Measurements from ENCODE around the gene PRKN. TPM values are rescaled to one million over a fixed set of nuclear protein-coding genes. Genes with fewer than 3 reads are reported as not detected.

PRKN gene
- total RNA-seq, 1 donor from 2014 or later, result 25.5 TPM

DNA sequence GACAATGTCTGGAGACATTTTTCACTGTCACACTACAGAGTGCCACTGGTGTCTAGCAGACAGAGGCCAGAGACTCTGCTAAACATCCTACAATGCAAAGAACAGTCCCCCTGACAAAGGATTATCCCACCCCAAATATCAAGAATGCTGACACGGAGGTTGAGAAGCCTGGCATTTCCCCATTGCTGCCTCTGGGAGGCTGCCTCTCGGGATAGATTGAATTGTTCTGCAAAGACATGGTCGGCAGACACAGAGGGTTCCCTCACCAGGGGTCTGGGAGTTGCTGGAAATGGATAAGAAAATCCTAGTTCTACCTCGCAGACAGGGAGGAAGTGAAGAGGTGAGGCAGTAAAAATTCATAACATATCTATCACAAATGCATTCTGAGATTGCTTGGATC lies 1287.3 kb downstream of the PRKN start:
- Histone ChIP-seq H3K27ac (replicated peaks) (no peak overlapping the region), H3K36me3 (no peaks in the 10 kb centered on the region), H3K9me3 (replicated peaks) (no peaks in the 10 kb centered on the region), H3K4me1 (peaks cover 37% of the 10 kb centered on the region), H3K4me3 (no peak overlapping the region), H3K27me3 (ENCODE audit: low read depth) (no peaks in the 10 kb centered on the region)
- DNase-seq, result no peak
- intact Hi-C loops (cut with micrococcal nuclease), result no loop called here
- no peak for TF ChIP-seq CTCF (IDR thresholded peaks at IDR 0.05; ENCODE audit: borderline replicate concordance)

DNA sequence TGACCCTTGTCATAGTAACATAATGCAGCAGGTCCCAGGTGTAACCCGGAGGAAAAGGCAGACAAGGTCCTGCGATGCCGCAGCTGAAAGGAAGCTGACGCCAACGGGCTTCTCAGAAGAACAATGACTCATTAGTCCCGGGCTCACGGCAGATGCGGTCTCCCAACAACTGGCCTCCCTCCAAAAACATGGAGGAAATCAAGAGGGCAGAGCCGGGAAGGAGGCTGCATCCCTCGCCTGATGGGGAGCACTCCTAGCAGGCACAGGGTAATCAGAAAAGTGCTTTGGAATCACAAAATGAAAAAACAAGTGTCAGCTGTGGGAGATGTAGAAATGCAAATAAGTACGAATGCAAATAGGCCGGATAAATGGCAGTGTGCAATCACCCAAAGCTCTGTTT lies 1288.5 kb downstream of the PRKN start:
- H3K27ac ChIP-seq (replicated peaks), result peak overlapping the region; percentile 67

GRCh38 chr6:161438430-161439030 lies 1289.0 kb downstream of the PRKN start:
- no peaks in the 10 kb centered on the region for H3K36me3 ChIP-seq
- H3K27me3 ChIP-seq (ENCODE audit: low read depth), result no peaks in the 10 kb centered on the region
- H3K4me1 ChIP-seq, result peaks cover 36% of the 10 kb centered on the region
- intact Hi-C loops (cut with micrococcal nuclease), result no loop called here
- H3K9me3 ChIP-seq (replicated peaks), result no peaks in the 10 kb centered on the region
- no peak for DNase-seq
- peak overlapping the region; percentile 67 for H3K27ac ChIP-seq (replicated peaks)
- peak overlapping the region; percentile 54 for H3K4me3 ChIP-seq
- TF ChIP-seq CTCF (IDR thresholded peaks at IDR 0.05; ENCODE audit: borderline replicate concordance), result no peak

More for the DNA sequence above, 1288.5 kb downstream of the PRKN start:
- DNase-seq, result peak; percentile 59
- intact Hi-C loops (cut with micrococcal nuclease), result no loop called here
- Histone ChIP-seq H3K27me3 (ENCODE audit: low read depth) (no peaks in the 10 kb centered on the region), H3K9me3 (replicated peaks) (no peaks in the 10 kb centered on the region), H3K36me3 (no peaks in the 10 kb centered on the region), H3K4me3 (peak overlapping the region; percentile 54), H3K4me1 (peaks cover 39% of the 10 kb centered on the region)
- no peak for TF ChIP-seq CTCF (IDR thresholded peaks at IDR 0.05; ENCODE audit: borderline replicate concordance)

DNA sequence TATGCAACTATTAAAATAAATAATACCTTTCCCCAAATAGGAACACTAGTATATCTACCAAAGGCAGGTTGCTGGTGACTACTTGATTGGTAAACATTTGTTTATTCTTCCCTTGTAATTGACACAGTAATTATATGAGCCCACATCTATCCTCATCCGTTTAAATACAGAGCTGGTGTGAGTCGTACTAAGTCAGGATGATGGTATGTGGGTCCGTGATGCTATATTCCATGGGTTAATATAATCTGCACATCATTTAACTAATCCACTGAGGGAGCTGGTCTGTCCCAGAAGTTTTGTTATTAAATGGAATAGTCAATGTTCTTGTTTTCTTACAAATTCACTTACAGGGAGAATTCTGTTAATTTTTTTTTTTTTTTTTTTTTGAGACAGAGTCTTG lies 1289.7 kb downstream of the PRKN start:
- no peak for DNase-seq
- Histone ChIP-seq H3K4me3 (no peak overlapping the region), H3K4me1 (peaks cover 33% of the 10 kb centered on the region), H3K36me3 (no peaks in the 10 kb centered on the region), H3K27me3 (ENCODE audit: low read depth) (no peaks in the 10 kb centered on the region), H3K27ac (replicated peaks) (no peak overlapping the region), H3K9me3 (replicated peaks) (no peaks in the 10 kb centered on the region)
- intact Hi-C loops (cut with micrococcal nuclease), result no loop called here
- no peak for TF ChIP-seq CTCF (IDR thresholded peaks at IDR 0.05; ENCODE audit: borderline replicate concordance)

GRCh38 chr6:161436106-161436876 lies 1291.3 kb downstream of the PRKN start:
- no peaks in the 10 kb centered on the region for H3K9me3 ChIP-seq (replicated peaks)
- H3K4me3 ChIP-seq, result no peak overlapping the region
- H3K36me3 ChIP-seq, result no peaks in the 10 kb centered on the region
- no peak for DNase-seq
- H3K4me1 ChIP-seq, result peaks cover 33% of the 10 kb centered on the region
- no peak for TF ChIP-seq CTCF (IDR thresholded peaks at IDR 0.05; ENCODE audit: borderline replicate concordance)
- intact Hi-C loops (cut with micrococcal nuclease), result no loop called here
- no peaks in the 10 kb centered on the region for H3K27me3 ChIP-seq (ENCODE audit: low read depth)
- H3K27ac ChIP-seq (replicated peaks), result peak overlapping the region; percentile 37
